CD14-positive monocyte (primary cell): ENCODE measurements around the gene RSRC1. TPM values are rescaled to one million over a fixed set of nuclear protein-coding genes. Genes with fewer than 3 reads are reported as not detected.

Experiments used
- DNase-seq, 3 donors: peaks; one replicate each; pipeline ENCODE4 v3.0.0-alpha.2; 2011 to 2022
- H2AFZ ChIP-seq: 2 replicates; pipeline ENCODE4 v1.6.0; 2012; ENCODE audit warnings: mild to moderate bottlenecking, low read depth, low read length, inconsistent platforms; ENCODE audit not compliant: insufficient read depth, poor library complexity, severe bottlenecking
- H3K27ac ChIP-seq, 2 donors: 1 replicate in 1 of 2; 2 replicates in 1 of 2; pipeline ENCODE4 v1.5.1; 2012 to 2013; ENCODE audit warnings: low read length in 2 of 2, control low read depth in 1 of 2, inconsistent platforms in 1 of 2, low read depth in 1 of 2, mild to moderate bottlenecking in 1 of 2
- H3K27me3 ChIP-seq, 2 donors: one replicate each; pipeline versions ENCODE4 v1.6.0 to v1.6.1; 2011 to 2013; ENCODE audit warnings: low read length in 2 of 2; ENCODE audit not compliant: control insufficient read depth in 2 of 2, insufficient read depth in 2 of 2
- H3K36me3 ChIP-seq, 2 donors: replicated peaks in 1 of 2; 1 replicate in 1 of 2; 2 replicates in 1 of 2; pipeline versions ENCODE4 v1.5.1 to v1.6.1; 2012 to 2013; ENCODE audit warnings: low read length in 2 of 2, control low read depth in 1 of 2, inconsistent platforms in 1 of 2, mild to moderate bottlenecking in 1 of 2; ENCODE audit not compliant: insufficient read depth in 2 of 2, control insufficient read depth in 1 of 2
- H3K4me1 ChIP-seq, 2 donors: 1 replicate in 1 of 2; 2 replicates in 1 of 2; pipeline versions ENCODE4 v1.5.1 to v1.6.1; 2012 to 2013; ENCODE audit warnings: low read length in 2 of 2, control low read depth in 1 of 2, inconsistent platforms in 1 of 2, mild to moderate bottlenecking in 1 of 2, moderate library complexity in 1 of 2; ENCODE audit not compliant: insufficient read depth in 2 of 2, control insufficient read depth in 1 of 2
- H3K4me2 ChIP-seq: replicated peaks from 2 replicates; pipeline ENCODE3; 2012; ENCODE audit warnings: low read length, moderate library complexity, mild to moderate bottlenecking; ENCODE audit not compliant: poor library complexity, severe bottlenecking; ENCODE audit errors: extremely low read depth
- H3K4me3 ChIP-seq, 3 experiments: fragments of 200-600 bp in 1 of 3; sonication (generic) in 1 of 3; replicated peaks in 1 of 3; 1 replicate in 2 of 3; 2 replicates in 1 of 3; pipeline ENCODE4 v1.5.1; 2011 to 2013; ENCODE audit warnings: low read length in 3 of 3, mild to moderate bottlenecking in 3 of 3, control low read depth in 2 of 3, low read depth in 2 of 3, inconsistent platforms in 1 of 3, moderate library complexity in 1 of 3
- H3K79me2 ChIP-seq: 2 replicates; pipeline ENCODE4 v1.6.0; 2012; ENCODE audit warnings: mild to moderate bottlenecking, control low read depth, inconsistent platforms, low read length, moderate library complexity; ENCODE audit not compliant: insufficient read depth
- H3K9ac ChIP-seq: 2 replicates; pipeline ENCODE4 v1.6.0; 2017; ENCODE audit warnings: low read length, mild to moderate bottlenecking; ENCODE audit not compliant: insufficient read depth, poor library complexity, severe bottlenecking
- H3K9me3 ChIP-seq, 2 donors: replicated peaks in 1 of 2; 1 replicate in 1 of 2; 2 replicates in 1 of 2; pipeline versions ENCODE4 v1.5.1 to v1.6.1; 2012 to 2013; ENCODE audit warnings: low read length in 2 of 2, control low read depth in 1 of 2; ENCODE audit not compliant: control insufficient read depth in 1 of 2, insufficient read depth in 1 of 2
- H4K20me1 ChIP-seq: 2 replicates; pipeline ENCODE4 v1.6.0; 2012; ENCODE audit warnings: mild to moderate bottlenecking, low read length, control low read depth, moderate library complexity; ENCODE audit not compliant: insufficient read depth
- H3K27ac Mint-ChIP-seq, 7 donors: one replicate each; pipeline ENCODE4 v1.8.0; 2020; ENCODE audit warnings: mild to moderate bottlenecking in 7 of 7, mixed read lengths in 7 of 7, moderate library complexity in 6 of 7, inconsistent platforms in 2 of 7
- H3K27me3 Mint-ChIP-seq, 3 donors: one replicate each; pipeline ENCODE4 v1.8.0; 2021 to 2022; ENCODE audit warnings: low read depth in 3 of 3, mild to moderate bottlenecking in 3 of 3, mixed read lengths in 3 of 3, moderate library complexity in 3 of 3, inconsistent platforms in 1 of 3
- H3K36me3 Mint-ChIP-seq, 2 donors: one replicate each; pipeline ENCODE4 v1.8.0; 2020; ENCODE audit warnings: mixed read lengths in 2 of 2, inconsistent platforms in 1 of 2, mild to moderate bottlenecking in 1 of 2
- H3K4me1 Mint-ChIP-seq: one replicate; pipeline ENCODE4 v1.8.0; 2020; ENCODE audit warnings: mild to moderate bottlenecking, mixed read lengths
- H3K4me3 Mint-ChIP-seq, 2 donors: one replicate each; pipeline ENCODE4 v1.8.0; 2020; ENCODE audit warnings: mild to moderate bottlenecking in 2 of 2, mixed read lengths in 2 of 2, moderate library complexity in 1 of 2
- H3K9me3 Mint-ChIP-seq, 7 donors: one replicate each; pipeline ENCODE4 v1.8.0; 2020 to 2022; ENCODE audit warnings: mixed read lengths in 7 of 7, mild to moderate bottlenecking in 6 of 7, moderate library complexity in 6 of 7, inconsistent platforms in 2 of 7
- CTCF ChIP-seq: fragments of 200-600 bp; IDR thresholded peaks from one replicate; pipeline ENCODE4 v1.8.0; 2022; ENCODE audit warnings: antibody characterized with exemption, mild to moderate bottlenecking
- WGBS: methylation state at CpG from one replicate; pipeline ENCODE4 v1.1.5; 2013; ENCODE audit warnings: missing lambda C conversion rate; ENCODE audit not compliant: insufficient coverage; 5-methylcytosine and 5-hydroxymethylcytosine counted together
- intact Hi-C, 2 donors: fragments of 100-400 bp; cut with micrococcal nuclease; formaldehyde crosslinking; loops; one replicate each; pipeline versions ENCODE4 v1.15.0 to v1.15.1; 2023
- polyA plus RNA-seq, 3 donors: library from polyadenylated mRNA; depleted of rRNA in 1 of 3; unstranded in 2 of 3; stranded (reverse) in 1 of 3; fragments of 300-500 nt in 2 of 3; fragments of >200 nt in 1 of 3; fragmentation: Illumina TruSeq in 2 of 3; gene quantifications; 1 replicate in 2 of 3; 2 replicates in 1 of 3; pipeline ENCODE4 v1.2.3, GENCODE V29; 2012 to 2021

The RSRC1 gene
- polyA plus RNA-seq, 3 donors = 6.6 to 31.7 (median 15.1) TPM

GRCh38 chr3:158107605-158108444 lies 2.1 kb upstream of the RSRC1 start:
- TF ChIP-seq CTCF = no peak
- H3K9ac ChIP-seq = no peak overlapping the region
- H3K27me3 ChIP-seq = peaks cover 62 to 67% of the 10 kb centered on the region in 2 donors
- H3K9me3 Mint-ChIP-seq = peaks cover 0 to 53% (median 42%) of the 10 kb centered on the region in 7 donors
- no peaks in the 10 kb centered on the region for H3K36me3 ChIP-seq
- H2AFZ ChIP-seq = no peak overlapping the region
- peaks cover 65 to 71% (median 69%) of the 10 kb centered on the region in 3 donors for H3K27me3 Mint-ChIP-seq
- peaks cover 53 to 65% of the 10 kb centered on the region in 2 donors for H3K4me1 ChIP-seq
- peaks cover 28% of the 10 kb centered on the region for H3K79me2 ChIP-seq
- no CpG with 5 or more reads among the region's 15 CpGs for WGBS
- intact Hi-C loops = no loop called here
- H3K4me3 ChIP-seq = peak overlapping the region in 1 of 3 experiments; percentile 75
- H3K27ac ChIP-seq = no peak overlapping the region
- no peak for DNase-seq
- peaks cover 12% of the 10 kb centered on the region for H4K20me1 ChIP-seq
- H3K27ac Mint-ChIP-seq = no peak overlapping the region
- H3K4me1 Mint-ChIP-seq = peaks cover 70% of the 10 kb centered on the region
- H3K4me3 Mint-ChIP-seq = peak overlapping the region in 1 of 2 donors; percentile 96
- no peak overlapping the region for H3K4me2 ChIP-seq
- H3K9me3 ChIP-seq = peaks cover 0 to 25% of the 10 kb centered on the region in 2 donors
- H3K36me3 Mint-ChIP-seq = peaks cover 19 to 29% of the 10 kb centered on the region in 2 donors

GRCh38 chr3:158108445-158108985 lies 1.4 kb upstream of the RSRC1 start:
- Histone ChIP-seq H3K79me2 (peaks cover 35% of the 10 kb centered on the region), H3K9ac (no peak overlapping the region), H3K27me3 (peaks cover 55 to 61% of the 10 kb centered on the region in 2 donors), H3K9me3 (peaks cover 5 to 23% of the 10 kb centered on the region in 2 donors), H3K27ac (no peak overlapping the region), H3K4me3 (no peak overlapping the region), H2AFZ (no peak overlapping the region), H4K20me1 (peaks cover 12% of the 10 kb centered on the region), H3K4me1 (peaks cover 46 to 58% of the 10 kb centered on the region in 2 donors), H3K36me3 (no peaks in the 10 kb centered on the region), H3K4me2 (no peak overlapping the region)
- Mint-ChIP-seq H3K9me3 (peaks cover 5 to 53% (median 39%) of the 10 kb centered on the region in 7 donors), H3K36me3 (peaks cover 21 to 28% of the 10 kb centered on the region in 2 donors), H3K27ac (no peak overlapping the region), H3K27me3 (peaks cover 58 to 64% (median 62%) of the 10 kb centered on the region in 3 donors), H3K4me3 (peak overlapping the region in 1 of 2 donors; percentile 96), H3K4me1 (peaks cover 63% of the 10 kb centered on the region)
- intact Hi-C loops = no loop called here
- TF ChIP-seq CTCF = no peak
- no CpG with 5 or more reads among the region's 2 CpGs for WGBS
- no peak for DNase-seq
